Subcutaneous abdominal adipose tissue (tissue), 5 donors: Measurements from ENCODE around the gene ARL6IP5.

Experiments used
- H3K27ac ChIP-seq: one replicate; pipeline ENCODE4 v1.7.0; 2013; ENCODE audit warnings: low read depth, mild to moderate bottlenecking, inconsistent platforms, low read length, moderate library complexity
- H3K27me3 ChIP-seq, 5 donors: one replicate each; pipeline ENCODE4 v1.7.0; 2013; ENCODE audit warnings: low read length in 5 of 5, inconsistent platforms in 1 of 5; ENCODE audit not compliant: control insufficient read depth in 5 of 5, insufficient read depth in 4 of 5
- H3K36me3 ChIP-seq, 5 donors: one replicate each; pipeline ENCODE4 v1.7.0; 2013; ENCODE audit warnings: low read length in 5 of 5; ENCODE audit not compliant: control insufficient read depth in 5 of 5, insufficient read depth in 5 of 5
- H3K4me1 ChIP-seq, 5 donors: one replicate each; pipeline ENCODE4 v1.7.0; 2013; ENCODE audit warnings: low read length in 5 of 5, mild to moderate bottlenecking in 3 of 5, moderate library complexity in 1 of 5; ENCODE audit not compliant: control insufficient read depth in 5 of 5, insufficient read depth in 5 of 5
- H3K4me3 ChIP-seq, 5 donors: one replicate each; pipeline ENCODE4 v1.7.0; 2013; ENCODE audit warnings: low read length in 5 of 5, low read depth in 1 of 5
- H3K9ac ChIP-seq, 5 donors: one replicate each; pipeline ENCODE4 v1.7.0; 2013; ENCODE audit warnings: low read length in 5 of 5, mild to moderate bottlenecking in 4 of 5, moderate library complexity in 3 of 5
- H3K9me3 ChIP-seq, 5 donors: one replicate each; pipeline ENCODE4 v1.7.0; 2013; ENCODE audit warnings: low read length in 5 of 5; ENCODE audit not compliant: control insufficient read depth in 5 of 5
- donor health status: healthy.
- donor health status: healthy.
- donor health status: healthy.
- donor health status: healthy.
- donor health status: healthy.

ARL6IP5 gene, protein sequence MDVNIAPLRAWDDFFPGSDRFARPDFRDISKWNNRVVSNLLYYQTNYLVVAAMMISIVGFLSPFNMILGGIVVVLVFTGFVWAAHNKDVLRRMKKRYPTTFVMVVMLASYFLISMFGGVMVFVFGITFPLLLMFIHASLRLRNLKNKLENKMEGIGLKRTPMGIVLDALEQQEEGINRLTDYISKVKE

DNA sequence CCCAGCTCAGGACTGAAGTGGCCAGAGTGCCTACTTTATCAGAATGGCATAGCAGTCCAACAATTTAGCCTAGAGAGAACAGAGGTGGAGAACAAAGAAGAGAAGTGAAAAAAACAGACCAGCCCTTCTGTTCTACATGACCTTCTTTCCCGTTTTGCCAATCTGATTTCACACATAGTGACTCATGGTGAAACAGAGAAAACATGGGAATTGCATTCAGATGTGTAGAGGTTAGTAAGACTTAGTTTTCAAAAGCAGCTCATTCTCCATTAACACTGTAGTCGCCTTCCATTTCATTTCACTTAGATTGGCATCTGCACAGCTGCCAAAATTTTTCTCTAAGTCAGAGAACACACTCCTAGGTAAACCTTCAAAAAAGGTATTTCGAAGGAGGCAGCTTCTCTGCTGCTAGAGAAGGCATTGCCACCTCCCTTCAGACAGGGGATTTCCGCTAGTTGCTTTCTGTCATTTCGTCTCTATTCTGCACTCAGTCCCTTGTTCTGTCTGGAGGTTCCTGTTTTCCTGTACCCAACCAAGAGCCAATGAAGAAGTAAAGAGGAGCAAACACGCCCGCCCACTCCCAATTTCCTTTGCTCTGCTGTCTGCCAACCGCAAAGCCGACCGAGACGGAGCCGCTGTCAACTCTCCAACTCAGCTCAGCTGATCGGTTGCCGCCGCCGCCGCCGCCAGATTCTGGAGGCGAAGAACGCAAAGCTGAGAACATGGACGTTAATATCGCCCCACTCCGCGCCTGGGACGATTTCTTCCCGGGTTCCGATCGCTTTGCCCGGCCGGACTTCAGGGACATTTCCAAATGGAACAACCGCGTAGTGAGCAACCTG, at the start of gene ARL6IP5:
Gene ARL6IP5 (plus strand): TSS at position 612 of the 842 bp plus-strand sequence. CDS start 111 bp downstream, at position 723.
- H3K4me3 ChIP-seq, result peak within 1 kb of the TSS; percentile 95 to 99 (median 98)
- peak within 1 kb of the TSS; percentile 99 for H3K27ac ChIP-seq
- H3K4me1 ChIP-seq, result peaks cover 8 to 70% (median 62%) of the 10 kb centered on the region in 5 donors
- no peaks in the 10 kb centered on the region for H3K27me3 ChIP-seq
- peak within 1 kb of the TSS; percentile 62 to 99 (median 97) for H3K9ac ChIP-seq
- H3K36me3 ChIP-seq, result no peaks in the 10 kb centered on the region
- H3K9me3 ChIP-seq, result no peaks in the 10 kb centered on the region

DNA sequence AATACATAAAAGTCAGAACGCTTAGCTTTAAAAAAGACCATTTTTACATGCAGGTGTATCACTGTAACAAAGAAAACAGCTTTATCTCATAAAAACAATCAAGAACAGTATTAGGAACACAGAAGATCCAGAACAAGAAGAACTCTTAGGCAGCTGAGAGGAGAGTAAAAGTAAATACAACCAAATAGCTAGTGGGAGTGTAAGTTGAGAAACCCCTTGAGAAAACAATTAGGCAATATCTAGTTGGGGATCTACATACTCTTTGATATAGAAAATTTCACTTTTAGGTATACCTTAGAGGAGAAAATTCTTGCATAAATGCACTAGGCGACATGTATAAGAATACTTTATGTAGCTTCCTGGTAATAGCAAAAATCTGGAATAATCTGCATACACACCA, 40.1 kb upstream of the ARL6IP5 start:
- H3K36me3 ChIP-seq, result peaks cover 32 to 49% (median 36%) of the 10 kb centered on the region in 5 donors

DNA sequence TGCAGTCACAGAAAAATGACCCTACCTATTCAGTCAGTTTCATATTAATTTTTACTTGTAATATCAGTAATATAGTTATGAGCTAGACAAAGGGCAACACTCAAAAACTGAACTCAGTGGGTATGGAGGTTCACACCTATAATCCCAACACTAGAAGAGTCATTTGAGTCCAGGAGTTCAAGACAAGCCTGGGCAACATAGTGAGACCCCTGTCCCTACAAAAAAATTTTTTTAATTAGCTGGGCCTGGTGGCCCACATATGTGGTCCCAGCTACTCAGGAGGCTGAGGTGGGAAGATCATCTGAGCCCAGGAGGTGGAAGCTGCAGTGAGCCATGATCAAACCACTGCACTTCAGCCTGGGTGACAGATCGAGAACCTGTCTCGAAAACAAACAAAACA, 35.7 kb upstream of the ARL6IP5 start:
- no peaks in the 10 kb centered on the region for H3K27me3 ChIP-seq
- peaks cover 11 to 28% (median 18%) of the 10 kb centered on the region in 5 donors for H3K36me3 ChIP-seq
- H3K9me3 ChIP-seq, result no peaks in the 10 kb centered on the region
- H3K27ac ChIP-seq, result no peak overlapping the region
- no peak overlapping the region for H3K9ac ChIP-seq
- H3K4me3 ChIP-seq, result no peak overlapping the region
- peaks cover 0 to 38% (median 27%) of the 10 kb centered on the region in 5 donors for H3K4me1 ChIP-seq

More for the DNA sequence above, 40.1 kb upstream of the ARL6IP5 start:
- Histone ChIP-seq H3K9me3 (no peaks in the 10 kb centered on the region), H3K27ac (no peak overlapping the region), H3K9ac (no peak overlapping the region), H3K4me3 (no peak overlapping the region), H3K27me3 (no peaks in the 10 kb centered on the region), H3K4me1 (peaks cover 0 to 16% (median 2%) of the 10 kb centered on the region in 5 donors)

DNA sequence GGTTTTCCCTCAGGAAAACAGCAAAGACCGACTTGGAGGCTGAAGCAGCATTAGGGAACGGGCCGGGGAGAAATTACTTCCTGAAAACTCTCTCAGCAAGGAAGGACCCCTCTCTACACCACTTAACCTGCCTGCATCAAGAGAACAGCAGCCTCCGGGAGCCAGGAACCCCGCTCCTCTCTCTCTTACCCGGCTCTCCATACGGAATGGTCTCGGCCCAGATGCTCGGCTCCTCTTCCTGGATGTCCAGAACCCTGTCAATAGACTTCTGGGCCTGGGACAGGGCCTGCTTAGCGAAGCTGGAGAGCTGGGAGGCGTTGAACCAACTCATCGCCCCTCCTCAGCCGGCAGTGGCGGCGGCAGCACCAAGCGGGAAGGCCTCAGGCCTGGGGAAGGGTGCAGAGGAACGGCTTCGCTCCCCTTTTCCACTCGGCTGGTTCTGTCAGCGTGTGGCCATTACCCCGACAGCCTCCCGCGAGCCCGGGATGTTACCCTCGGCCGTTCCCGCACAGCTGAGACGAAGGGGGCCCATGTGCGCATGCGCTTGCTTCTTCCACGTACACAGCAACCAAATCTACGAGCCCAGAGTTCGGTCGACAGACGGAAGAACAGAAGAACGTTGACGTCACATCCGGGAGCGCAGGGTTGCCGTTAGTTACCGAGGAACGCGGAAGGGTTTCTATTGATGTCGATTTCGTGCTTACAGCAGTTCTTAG, 32.8 kb upstream of the ARL6IP5 start, which contains the start of gene TMF1:
Gene TMF1 (minus strand): TSS at position 578 of the 716 bp plus-strand sequence. CDS start 247 bp downstream, at position 331.
- Histone ChIP-seq H3K9me3 (no peaks in the 10 kb centered on the region), H3K4me1 (peaks cover 0 to 33% (median 27%) of the 10 kb centered on the region in 5 donors), H3K27me3 (no peaks in the 10 kb centered on the region), H3K27ac (peak within 1 kb of the TSS; percentile 94), H3K4me3 (peak within 1 kb of the TSS; percentile 80 to 92 (median 89)), H3K9ac (peak within 1 kb of the TSS; percentile 58 to 99 (median 96)), H3K36me3 (peaks cover 17 to 37% (median 29%) of the 10 kb centered on the region in 5 donors)

DNA sequence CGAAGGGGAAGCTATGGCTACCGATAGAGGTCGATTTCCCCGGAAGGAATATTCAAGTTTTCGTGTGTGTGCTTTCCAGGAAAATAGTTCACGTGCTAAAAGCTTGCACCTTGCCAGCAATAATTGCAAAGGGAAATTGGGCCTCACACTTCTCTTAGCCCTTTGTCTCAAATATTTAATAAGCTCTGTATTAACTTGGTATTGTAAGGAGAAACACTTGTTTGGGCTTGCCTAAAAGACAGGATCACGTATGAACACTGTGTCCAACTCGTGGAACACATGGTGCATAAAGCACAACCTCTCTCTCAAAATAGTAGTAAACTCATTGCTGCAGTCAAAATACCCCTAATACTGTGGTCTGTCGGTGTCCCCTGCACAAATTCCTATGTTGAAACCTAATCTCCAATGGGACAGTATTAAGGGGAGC, 32.3 kb upstream of the ARL6IP5 start:
- H3K4me3 ChIP-seq, result peak overlapping the region; percentile 80 to 92 (median 89)
- H3K36me3 ChIP-seq, result peaks cover 15 to 35% (median 27%) of the 10 kb centered on the region in 5 donors
- peak overlapping the region in 3 of 5 donors; percentile 96 to 99 (median 96) for H3K9ac ChIP-seq
- H3K27me3 ChIP-seq, result no peaks in the 10 kb centered on the region
- H3K4me1 ChIP-seq, result peaks cover 0 to 28% (median 27%) of the 10 kb centered on the region in 5 donors
- peak overlapping the region; percentile 94 for H3K27ac ChIP-seq
- H3K9me3 ChIP-seq, result no peaks in the 10 kb centered on the region

DNA sequence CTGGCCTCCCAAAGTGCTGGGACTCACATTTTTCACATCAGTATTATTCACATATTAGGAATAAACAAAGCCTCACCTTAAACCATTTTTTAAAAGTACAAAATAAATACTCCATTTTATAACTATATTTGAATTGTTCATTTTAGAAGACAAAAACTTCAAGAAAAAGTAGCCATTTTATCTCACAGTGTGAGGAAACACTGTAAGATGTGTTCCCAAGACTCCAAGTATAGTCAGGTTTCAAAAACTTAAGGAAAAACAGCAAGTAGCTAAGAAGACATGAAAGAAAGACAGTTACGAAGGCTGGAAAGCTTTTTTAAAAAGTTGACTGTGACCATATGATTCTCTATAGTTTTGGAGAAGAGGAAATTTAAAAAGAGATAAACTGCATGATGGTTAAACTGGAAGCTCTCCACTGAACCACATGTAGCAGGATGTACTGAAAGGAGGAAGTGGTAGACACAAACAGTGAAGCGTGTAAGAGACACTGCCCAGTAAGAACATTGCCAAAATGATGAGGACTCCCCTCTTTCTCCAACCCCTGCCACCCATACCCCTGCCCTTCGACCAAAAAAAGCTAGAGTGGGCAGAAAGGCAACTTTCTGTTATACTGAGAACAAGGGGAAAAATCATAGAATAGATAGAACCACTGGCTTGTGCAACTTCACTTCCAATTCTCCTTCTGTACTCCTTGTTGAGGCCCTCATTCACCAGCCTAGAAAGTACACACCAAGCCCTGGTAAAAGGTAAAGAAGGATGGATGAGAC, 26.4 kb upstream of the ARL6IP5 start:
- H3K9ac ChIP-seq, result no peak overlapping the region
- H3K9me3 ChIP-seq, result no peaks in the 10 kb centered on the region
- no peak overlapping the region for H3K4me3 ChIP-seq
- no peaks in the 10 kb centered on the region for H3K27me3 ChIP-seq
- peaks cover 36 to 71% (median 53%) of the 10 kb centered on the region in 5 donors for H3K36me3 ChIP-seq
- H3K27ac ChIP-seq, result no peak overlapping the region
- H3K4me1 ChIP-seq, result no peaks in the 10 kb centered on the region

DNA sequence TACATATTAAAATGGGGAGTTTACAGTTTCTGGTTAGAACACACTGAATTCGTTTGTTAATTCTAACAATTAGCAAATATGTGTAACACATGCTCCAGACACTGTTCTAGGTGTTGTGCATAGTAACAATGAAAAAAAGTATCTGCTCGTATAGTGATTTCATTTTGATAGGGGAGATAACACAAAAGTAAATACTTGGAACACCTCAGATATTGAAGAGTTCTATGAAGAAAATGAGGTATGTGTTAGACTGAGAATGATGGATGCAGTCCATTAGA, 25.9 kb upstream of the ARL6IP5 start:
- Histone ChIP-seq H3K4me1 (peaks cover 0 to 3% (median 0%) of the 10 kb centered on the region in 5 donors), H3K27ac (no peak overlapping the region), H3K4me3 (no peak overlapping the region), H3K9me3 (no peaks in the 10 kb centered on the region), H3K9ac (no peak overlapping the region), H3K27me3 (no peaks in the 10 kb centered on the region), H3K36me3 (peaks cover 36 to 67% (median 53%) of the 10 kb centered on the region in 5 donors)

DNA sequence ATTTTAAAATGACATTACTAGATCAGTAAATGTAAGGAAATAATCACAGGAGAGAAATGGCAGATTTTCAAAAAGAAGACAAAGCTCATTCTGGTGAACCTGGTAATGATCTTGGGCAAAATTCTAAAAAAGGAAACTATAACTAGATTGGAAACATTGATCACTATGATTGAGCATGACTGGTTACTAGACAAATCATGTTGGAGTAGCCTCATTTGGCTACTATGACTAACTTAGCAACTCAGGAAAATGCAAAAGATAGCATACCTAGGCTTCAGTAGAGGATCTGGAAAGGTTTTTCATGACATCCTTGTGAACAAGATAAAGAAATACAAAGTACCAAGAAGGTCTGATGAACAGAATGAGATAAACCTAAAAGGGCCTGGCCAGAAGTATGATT, 25.0 kb upstream of the ARL6IP5 start:
- Histone ChIP-seq H3K27me3 (no peaks in the 10 kb centered on the region), H3K9ac (no peak overlapping the region), H3K36me3 (peaks cover 35 to 66% (median 52%) of the 10 kb centered on the region in 5 donors), H3K4me1 (peaks cover 0 to 7% (median 0%) of the 10 kb centered on the region in 5 donors), H3K9me3 (no peaks in the 10 kb centered on the region), H3K4me3 (no peak overlapping the region), H3K27ac (no peak overlapping the region)

DNA sequence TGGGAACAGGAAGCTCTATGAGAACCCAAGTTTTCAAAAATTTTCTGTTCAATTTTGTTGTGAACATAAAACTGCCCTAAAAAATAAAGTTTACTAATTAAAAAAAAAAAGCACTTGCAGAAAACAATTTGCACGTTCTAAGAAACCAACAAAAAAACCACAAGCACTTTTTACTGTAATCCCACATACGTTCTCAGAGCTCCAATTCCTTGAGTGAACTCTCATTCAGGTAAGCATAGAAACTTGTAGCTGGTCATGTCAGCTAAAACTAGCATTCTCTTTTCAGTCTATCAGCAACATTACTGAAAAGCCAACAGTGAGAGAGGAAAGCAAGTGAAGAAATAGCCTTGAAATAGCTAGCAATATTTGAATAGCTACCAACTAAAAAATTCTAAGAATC, 21.1 kb upstream of the ARL6IP5 start:
- Histone ChIP-seq H3K4me3 (no peak overlapping the region), H3K9me3 (no peaks in the 10 kb centered on the region), H3K36me3 (peaks cover 28 to 43% (median 38%) of the 10 kb centered on the region in 5 donors), H3K4me1 (peaks cover 0 to 7% (median 0%) of the 10 kb centered on the region in 5 donors), H3K27ac (no peak overlapping the region), H3K27me3 (no peaks in the 10 kb centered on the region), H3K9ac (peak overlapping the region in 1 of 5 donors; percentile 20)
